K562 (cell line): ENCODE measurements around the gene TIMM44. TPM values are rescaled to one million over a fixed set of nuclear protein-coding genes. Genes with fewer than 3 reads are reported as not detected.

Experiments used
- CEBPG ChIP-seq, 3 experiments: fragments of 200-800 bp in 1 of 3; sonication (Bioruptor generic) in 1 of 3; sonication (generic) in 1 of 3; formaldehyde crosslinking in 1 of 3; IDR thresholded peaks in 2 of 3; conservative IDR thresholded peaks in 1 of 3; 2 replicates each; pipeline versions ENCODE4 v1.6.1 to v1.8.0; 2016 to 2022; ENCODE audit warnings: missing compliant biosample characterization in 2 of 3, missing genetic modification characterization in 2 of 3, mild to moderate bottlenecking in 1 of 3, missing genetic modification reagents in 1 of 3
- CREBBP ChIP-seq: IDR thresholded peaks from one replicate; pipeline ENCODE4 v1.6.1; 2012; ENCODE audit warnings: low read depth, mild to moderate bottlenecking, control low read depth, inconsistent platforms, low read length
- MAZ ChIP-seq, 2 experiments: fragments of 450-650 bp in 1 of 2; sonication (generic) in 1 of 2; formaldehyde crosslinking; IDR thresholded peaks in 1 of 2; conservative IDR thresholded peaks in 1 of 2; 2 replicates each; pipeline versions ENCODE4 v1.4.0 to v1.5.0; 2020; ENCODE audit warnings: mild to moderate bottlenecking in 1 of 2, missing genetic modification reagents in 1 of 2
- PHB ChIP-seq: fragments of 250-450 bp; sonication (Bioruptor Pico); IDR thresholded peaks from 2 replicates; pipeline ENCODE4 v1.5.0; 2021
- PHF21A ChIP-seq: fragments of 450-650 bp; IDR thresholded peaks from 2 replicates; pipeline ENCODE4 v1.6.1; 2017; ENCODE audit warnings: low read depth, borderline replicate concordance
- SMARCB1 ChIP-seq: IDR thresholded peaks from 2 replicates; pipeline ENCODE4 v1.6.1; 2011; ENCODE audit warnings: improper control_type of control experiment, low read depth; ENCODE audit not compliant: insufficient read length
- SNRNP70 ChIP-seq: fragments of 200-400 bp; formaldehyde crosslinking; optimal IDR thresholded peaks from 2 replicates; pipeline ENCODE3; 2017; ENCODE audit warnings: low read depth, low read length
- TAF7 ChIP-seq: fragments of 450-650 bp; IDR thresholded peaks from 2 replicates; pipeline ENCODE4 v1.6.1; 2016; ENCODE audit warnings: missing genetic modification characterization, missing compliant biosample characterization
- ZBTB33 ChIP-seq: sonication (generic); formaldehyde crosslinking; IDR thresholded peaks from 2 replicates; pipeline ENCODE4 v1.8.1; 2023; ENCODE audit warnings: mild to moderate bottlenecking, missing genetic modification reagents
- ZNF707 ChIP-seq: fragments of 250-450 bp; sonication (Bioruptor Pico); conservative IDR thresholded peaks from 2 replicates; pipeline ENCODE4 v1.8.0; 2022; ENCODE audit warnings: inconsistent platforms, mild to moderate bottlenecking, moderate library complexity
- polyA plus RNA-seq, 8 experiments: library from polyadenylated mRNA; depleted of rRNA in 4 of 8; stranded (reverse) in 5 of 8; unstranded in 3 of 8; fragments of >200 nt; fragmentation: Nextera tagmentation in 2 of 8; fragmentation: Illumina TruSeq in 1 of 8; extraction: Ambion mirVana in 2 of 8; extraction: Trizol in 1 of 8; gene quantifications; 2 replicates each; pipeline versions ENCODE4 v1.2.1 to v1.2.3, GENCODE V29; 2011 to 2014; ENCODE audit warnings: inconsistent platforms in 1 of 8, missing spikeins in 1 of 8
- total RNA-seq, 7 experiments: library from RNA; depleted of rRNA in 6 of 7; stranded (reverse); fragments of >200 nt in 6 of 7; fragmentation: Illumina TruSeq in 2 of 7; extraction: Trizol in 2 of 7; gene quantifications; 2 replicates each; pipeline versions ENCODE4 v1.2.1 to v1.2.3, GENCODE V29; 2011 to 2021; ENCODE audit warnings: low replicate concordance in 1 of 7
- TF ChIP-seq, protein P1 (sequence below): sonication (generic); formaldehyde crosslinking; IDR thresholded peaks from 2 replicates; pipeline ENCODE4 v1.8.1; 2022; ENCODE audit warnings: missing genetic modification reagents
- TF ChIP-seq, protein P2 (sequence below), 2 experiments: fragments of 450-650 bp in 1 of 2; sonication (generic) in 1 of 2; formaldehyde crosslinking in 1 of 2; IDR thresholded peaks; 2 replicates each; pipeline versions ENCODE4 v1.7.1 to v1.9.0; 2016 to 2022; ENCODE audit warnings: inconsistent platforms in 1 of 2, mild to moderate bottlenecking in 1 of 2, missing genetic modification reagents in 1 of 2

The TIMM44 gene
- total and polyA plus RNA-seq, 9 of the 15 experiments (the other 6 are each of a cell fraction or from before 2014, with no cell fraction given) = 10.3 to 231 (median 89.3) TPM

- TF ChIP-seq ZBTB33 (CRISPR knock-in tag) (0 out of 2 replicates have a peak, but pooled peaks have one; percentile 26), CEBPG (CRISPR knock-in tag; IDR thresholded peaks at IDR 0.05) (no peak), CEBPG (tag; conservative IDR thresholded peaks at IDR 0.05 in 1 of 2, IDR thresholded peaks at IDR 0.05 in 1 of 2) (no peak), TAF7 (no peak), SNRNP70 (no peak), PHF21A (no peak), PHB (no peak), SMARCB1 (no peak), CREBBP (no peak), ZNF707 (no peak), MAZ (CRISPR knock-in tag; conservative IDR thresholded peaks at IDR 0.05 in 1 of 2, IDR thresholded peaks at IDR 0.05 in 1 of 2) (no peak)
- TF ChIP-seq, protein P1, sequence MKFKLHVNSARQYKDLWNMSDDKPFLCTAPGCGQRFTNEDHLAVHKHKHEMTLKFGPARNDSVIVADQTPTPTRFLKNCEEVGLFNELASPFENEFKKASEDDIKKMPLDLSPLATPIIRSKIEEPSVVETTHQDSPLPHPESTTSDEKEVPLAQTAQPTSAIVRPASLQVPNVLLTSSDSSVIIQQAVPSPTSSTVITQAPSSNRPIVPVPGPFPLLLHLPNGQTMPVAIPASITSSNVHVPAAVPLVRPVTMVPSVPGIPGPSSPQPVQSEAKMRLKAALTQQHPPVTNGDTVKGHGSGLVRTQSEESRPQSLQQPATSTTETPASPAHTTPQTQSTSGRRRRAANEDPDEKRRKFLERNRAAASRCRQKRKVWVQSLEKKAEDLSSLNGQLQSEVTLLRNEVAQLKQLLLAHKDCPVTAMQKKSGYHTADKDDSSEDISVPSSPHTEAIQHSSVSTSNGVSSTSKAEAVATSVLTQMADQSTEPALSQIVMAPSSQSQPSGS (CRISPR knock-in tag) = 0 out of 2 replicates have a peak, but pooled peaks have one; percentile 25
- TF ChIP-seq, protein P2, sequence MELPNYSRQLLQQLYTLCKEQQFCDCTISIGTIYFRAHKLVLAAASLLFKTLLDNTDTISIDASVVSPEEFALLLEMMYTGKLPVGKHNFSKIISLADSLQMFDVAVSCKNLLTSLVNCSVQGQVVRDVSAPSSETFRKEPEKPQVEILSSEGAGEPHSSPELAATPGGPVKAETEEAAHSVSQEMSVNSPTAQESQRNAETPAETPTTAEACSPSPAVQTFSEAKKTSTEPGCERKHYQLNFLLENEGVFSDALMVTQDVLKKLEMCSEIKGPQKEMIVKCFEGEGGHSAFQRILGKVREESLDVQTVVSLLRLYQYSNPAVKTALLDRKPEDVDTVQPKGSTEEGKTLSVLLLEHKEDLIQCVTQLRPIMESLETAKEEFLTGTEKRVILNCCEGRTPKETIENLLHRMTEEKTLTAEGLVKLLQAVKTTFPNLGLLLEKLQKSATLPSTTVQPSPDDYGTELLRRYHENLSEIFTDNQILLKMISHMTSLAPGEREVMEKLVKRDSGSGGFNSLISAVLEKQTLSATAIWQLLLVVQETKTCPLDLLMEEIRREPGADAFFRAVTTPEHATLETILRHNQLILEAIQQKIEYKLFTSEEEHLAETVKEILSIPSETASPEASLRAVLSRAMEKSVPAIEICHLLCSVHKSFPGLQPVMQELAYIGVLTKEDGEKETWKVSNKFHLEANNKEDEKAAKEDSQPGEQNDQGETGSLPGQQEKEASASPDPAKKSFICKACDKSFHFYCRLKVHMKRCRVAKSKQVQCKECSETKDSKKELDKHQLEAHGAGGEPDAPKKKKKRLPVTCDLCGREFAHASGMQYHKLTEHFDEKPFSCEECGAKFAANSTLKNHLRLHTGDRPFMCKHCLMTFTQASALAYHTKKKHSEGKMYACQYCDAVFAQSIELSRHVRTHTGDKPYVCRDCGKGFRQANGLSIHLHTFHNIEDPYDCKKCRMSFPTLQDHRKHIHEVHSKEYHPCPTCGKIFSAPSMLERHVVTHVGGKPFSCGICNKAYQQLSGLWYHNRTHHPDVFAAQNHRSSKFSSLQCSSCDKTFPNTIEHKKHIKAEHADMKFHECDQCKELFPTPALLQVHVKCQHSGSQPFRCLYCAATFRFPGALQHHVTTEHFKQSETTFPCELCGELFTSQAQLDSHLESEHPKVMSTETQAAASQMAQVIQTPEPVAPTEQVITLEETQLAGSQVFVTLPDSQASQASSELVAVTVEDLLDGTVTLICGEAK (IDR thresholded peaks at IDR 0.05) = 0 out of 2 replicates have a peak, but pooled peaks have one; percentile 35
- TF ChIP-seq, protein P2 (CRISPR knock-in tag; IDR thresholded peaks at IDR 0.05) = no peak
Observed at GRCh38 chr19:7942981-7943443, 454 bp downstream of the TIMM44 start (continued).
